Ovary (tissue), 9 donors: Measurements from ENCODE around the gene CBX6. TPM values are rescaled to one million over a fixed set of nuclear protein-coding genes. Genes with fewer than 3 reads are reported as not detected.

Experiments used
- DNase-seq, 5 donors: peaks; one replicate each; pipeline ENCODE4 v3.0.0-alpha.2; 2019 to 2020
- H3K27ac ChIP-seq, 2 donors: fragments of 200-600 bp; one replicate each; pipeline versions ENCODE4 v1.5.1 to v1.8.0; 2019 to 2022
- H3K27me3 ChIP-seq: fragments of 200-600 bp; one replicate; pipeline ENCODE4 v1.8.0; 2022
- H3K36me3 ChIP-seq: fragments of 200-600 bp; sonication (generic); one replicate; pipeline ENCODE4 v1.5.1; 2019
- H3K4me1 ChIP-seq: one replicate; pipeline ENCODE4 v1.8.1; 2013; ENCODE audit warnings: mild to moderate bottlenecking, moderate library complexity; ENCODE audit not compliant: insufficient read depth
- H3K4me3 ChIP-seq: fragments of 200-600 bp; sonication (generic); one replicate; pipeline ENCODE4 v1.5.1; 2017
- H3K9me3 ChIP-seq, 2 donors: fragments of 200-600 bp in 1 of 2; sonication (generic) in 1 of 2; one replicate each; pipeline versions ENCODE4 v1.5.1 to v1.8.1; 2013 to 2019; ENCODE audit warnings: mild to moderate bottlenecking in 1 of 2, moderate library complexity in 1 of 2
- CTCF ChIP-seq, 3 donors: fragments of 450-650 bp in 2 of 3; fragments of 200-600 bp in 1 of 3; IDR thresholded peaks; one replicate each; pipeline versions ENCODE4 v1.5.1 to v1.8.0; 2016 to 2022; ENCODE audit warnings: antibody characterized with exemption in 3 of 3, mild to moderate bottlenecking in 1 of 3
- EP300 ChIP-seq: sonication (generic); formaldehyde crosslinking; IDR thresholded peaks from one replicate; pipeline ENCODE4 v1.6.1; 2017; ENCODE audit warnings: antibody characterized with exemption
- POLR2A ChIP-seq: fragments of 450-650 bp; IDR thresholded peaks from one replicate; pipeline ENCODE4 v1.6.1; 2017; ENCODE audit warnings: antibody characterized with exemption, mild to moderate bottlenecking, moderate library complexity
- WGBS, 3 donors: extraction: QIAGEN DNeasy Blood & Tissue Kit in 1 of 3; methylation state at CpG; one replicate each; pipeline versions ENCODE4 v1.1.5 to v1.1.7; 2013 to 2017; 5-methylcytosine and 5-hydroxymethylcytosine counted together
- intact Hi-C, 4 donors: fragments of 100-400 bp; cut with DNase I; formaldehyde crosslinking; loops; one replicate each; pipeline versions ENCODE4 v1.11.0 to v1.15.1; 2022 to 2023
- polyA plus RNA-seq, 2 donors: library from polyadenylated mRNA; stranded (reverse); fragments of 200-250 nt in 1 of 2; fragments of 350-450 nt in 1 of 2; fragmentation: Illumina TruSeq in 1 of 2; extraction: RNeasy Lipid Tissue Mini Kit (QIAGEN cat#74804) in 1 of 2; gene quantifications; one replicate each; pipeline ENCODE4 v1.2.3, GENCODE V29; 2013 to 2014
- total RNA-seq, 7 donors: library from RNA; depleted of rRNA in 2 of 7; stranded (reverse); fragments of >200 nt in 2 of 7; fragmentation: NEBNext Ultra II Directional in 3 of 7; extraction: Animal tissue kit (Norgen Biotek cat#: 25700) in 3 of 7; gene quantifications; one replicate each; pipeline versions ENCODE4 v1.1.0 to v1.2.4, GENCODE V29; 2016 to 2023
- donor health status: DM: no; HTN: no; CAD: no; lungs with moderate emphysema.
- donor health status: DM: no; HTN: no; CAD: no.
- donor health status: Bipolar disorder and iron deficiency.
- donor health status: DM: yes; HTN: yes; CAD: no.
- donor health status: DM: no; HTN: no; CAD: no.
- donor health status: DM: yes; HTN: yes; CAD: no.

Gene CBX6
- total and polyA plus RNA-seq, 9 donors, result 22.6 to 175 (median 115) TPM

DNA sequence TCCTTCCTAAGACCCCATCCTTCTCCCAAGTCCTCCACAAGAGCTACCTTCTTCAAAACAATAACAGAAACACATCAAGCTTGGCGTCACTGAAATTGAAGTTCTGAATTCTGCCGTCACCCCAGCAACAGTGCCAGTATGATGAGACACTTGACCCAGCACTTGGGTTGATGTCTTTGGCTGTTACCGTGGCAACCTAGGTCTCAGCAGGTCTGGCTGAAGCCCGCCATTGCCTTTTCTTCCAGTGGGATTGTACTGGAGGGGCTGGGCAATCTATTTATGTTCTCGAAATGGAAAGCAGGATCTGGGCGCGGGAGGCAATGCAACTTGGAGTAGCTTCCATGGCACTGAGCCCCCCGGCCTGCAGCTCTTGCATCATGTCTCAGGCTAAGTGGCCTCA is 52.0 kb downstream of the CBX6 start:
- no peak for DNase-seq
- Histone ChIP-seq H3K27ac (no peak overlapping the region), H3K9me3 (no peaks in the 10 kb centered on the region), H3K27me3 (no peaks in the 10 kb centered on the region), H3K36me3 (no peaks in the 10 kb centered on the region), H3K4me3 (no peak overlapping the region), H3K4me1 (no peaks in the 10 kb centered on the region)
- 81 to 85% (median 83%) methylated on average over 8 of the region's 8 CpGs for WGBS, 3 donors
- no peak for TF ChIP-seq EP300
- no peak for TF ChIP-seq POLR2A
- no peak for TF ChIP-seq CTCF (IDR thresholded peaks at IDR 0.05)
- intact Hi-C loops, result no loop called here

- WGBS, 3 donors, result 79 to 86% (median 85%) methylated on average over 10 of the region's 10 CpGs
- no peaks in the 10 kb centered on the region for H3K9me3 ChIP-seq
- H3K4me3 ChIP-seq, result no peak overlapping the region
- no peaks in the 10 kb centered on the region for H3K4me1 ChIP-seq
- DNase-seq, result no peak
- no peaks in the 10 kb centered on the region for H3K36me3 ChIP-seq
- no peaks in the 10 kb centered on the region for H3K27me3 ChIP-seq
- H3K27ac ChIP-seq, result no peak overlapping the region
- intact Hi-C loops, result no loop called here
- TF ChIP-seq EP300 (no peak), CTCF (IDR thresholded peaks at IDR 0.05) (no peak), POLR2A (no peak)
These were observed 52.6 kb downstream of the CBX6 start for GRCh38 chr22:38819387-38819940.

DNA sequence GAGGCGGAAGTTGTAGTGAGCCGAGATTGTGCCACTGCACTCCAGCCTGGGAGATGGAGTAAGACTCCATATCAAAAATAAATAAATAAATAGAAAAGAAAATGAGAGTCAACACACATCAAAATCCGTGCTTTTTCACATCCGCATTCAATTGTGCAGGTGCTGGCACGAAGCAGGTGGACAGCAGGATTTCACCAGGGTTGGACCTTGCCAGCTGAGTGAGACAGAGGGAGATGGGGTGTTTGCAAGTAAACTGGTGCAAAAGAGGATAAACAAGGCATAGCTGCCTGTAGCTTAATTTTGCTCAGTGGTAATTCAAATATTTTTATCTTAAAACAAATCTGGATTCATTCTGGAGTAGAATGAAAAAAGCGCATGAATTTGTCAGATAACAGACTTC is 54.8 kb downstream of the CBX6 start:
- Histone ChIP-seq H3K4me1 (no peaks in the 10 kb centered on the region), H3K36me3 (no peaks in the 10 kb centered on the region), H3K27ac (no peak overlapping the region), H3K27me3 (no peaks in the 10 kb centered on the region), H3K4me3 (no peak overlapping the region), H3K9me3 (no peaks in the 10 kb centered on the region)
- TF ChIP-seq POLR2A (no peak), CTCF (IDR thresholded peaks at IDR 0.05) (no peak), EP300 (no peak)
- intact Hi-C loops, result no loop called here
- 83 to 85% (median 84%) methylated on average over 6 of the region's 6 CpGs for WGBS, 3 donors
- DNase-seq, result no peak

DNA sequence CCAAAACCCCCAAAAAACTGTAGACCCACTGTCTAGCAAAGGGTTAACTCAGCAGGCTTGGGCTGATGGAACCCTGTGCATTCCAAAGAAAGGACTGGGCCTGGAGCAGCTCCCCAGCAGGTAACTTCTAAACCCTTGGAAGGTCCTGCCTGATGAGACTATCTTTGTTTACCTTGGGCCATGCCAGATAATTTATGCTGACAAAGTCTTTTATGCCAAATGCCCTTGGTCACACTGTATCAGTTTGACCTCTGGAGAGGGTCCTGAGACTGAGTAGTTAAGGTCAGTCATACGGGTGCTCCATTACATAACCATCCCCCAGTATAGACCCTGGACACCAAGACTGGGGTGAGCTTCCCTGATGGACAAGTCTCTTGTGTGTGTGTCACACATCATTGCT is 56.2 kb downstream of the CBX6 start:
- intact Hi-C loops, result no loop called here
- H3K36me3 ChIP-seq, result no peaks in the 10 kb centered on the region
- 6 to 47% (median 25%) methylated on average over 1 of the region's 1 CpG for WGBS, 3 donors
- no peaks in the 10 kb centered on the region for H3K4me1 ChIP-seq
- TF ChIP-seq EP300 (no peak), CTCF (IDR thresholded peaks at IDR 0.05) (no peak), POLR2A (no peak)
- no peak for DNase-seq
- no peaks in the 10 kb centered on the region for H3K27me3 ChIP-seq
- peaks cover 0 to 3% of the 10 kb centered on the region in 2 donors for H3K9me3 ChIP-seq
- no peak overlapping the region for H3K4me3 ChIP-seq
- no peak overlapping the region for H3K27ac ChIP-seq

Other genes starting within 250 kb of the CBX6 start
- 1 to 10 TPM in 6 of 7 donors, under 1 TPM in 1; 1.00 to 7.4 (median 2.5) TPM for gene FAM227A, start 215.8 kb downstream of the CBX6 start, total RNA-seq
- gene FAM227A, start 215.8 kb downstream of the CBX6 start, polyA plus RNA-seq, result under 1 TPM; 0.72 to 0.76 TPM
- 10 to 100 TPM; 15.5 to 45.2 (median 35.0) TPM for gene CBY1, start 215.6 kb downstream of the CBX6 start, total RNA-seq
- gene CBY1, start 215.6 kb downstream of the CBX6 start, polyA plus RNA-seq, result 10 to 100 TPM; 54.0 to 84.0 TPM
- 10 to 100 TPM; 30.0 to 68.3 (median 57.7) TPM for gene TOMM22, start 190.3 kb downstream of the CBX6 start, total RNA-seq
- 10 to 100 TPM; 30.6 to 96.3 TPM for gene TOMM22, start 190.3 kb downstream of the CBX6 start, polyA plus RNA-seq
- 100 to 1,000 TPM in 1 of 7 donors, 10 to 100 TPM in 6; 43.1 to 138 (median 48.7) TPM for gene JOSD1, start 171.3 kb downstream of the CBX6 start, total RNA-seq
- gene JOSD1, start 171.3 kb downstream of the CBX6 start, polyA plus RNA-seq, result 10 to 100 TPM; 33.6 to 55.2 TPM
- gene GTPBP1, start 166.3 kb downstream of the CBX6 start, total RNA-seq, result 10 to 100 TPM; 40.5 to 71.3 (median 62.3) TPM
- 10 to 100 TPM; 16.9 to 29.8 TPM for gene GTPBP1, start 166.3 kb downstream of the CBX6 start, polyA plus RNA-seq
- 100 to 1,000 TPM; 152 to 311 (median 205) TPM for gene SUN2, start 116.2 kb downstream of the CBX6 start, total RNA-seq
- gene SUN2, start 116.2 kb downstream of the CBX6 start, polyA plus RNA-seq, result 100 to 1,000 TPM in 1 of 2 donors, 10 to 100 TPM in 1; 21.2 to 156 TPM
- gene DNAL4, start 78.1 kb downstream of the CBX6 start, total RNA-seq, result 10 to 100 TPM; 12.1 to 26.4 (median 16.3) TPM
- gene DNAL4, start 78.1 kb downstream of the CBX6 start, polyA plus RNA-seq, result 10 to 100 TPM; 12.2 to 23.5 TPM
- 10 to 100 TPM in 5 of 7 donors, 1 to 10 TPM in 2; 5.2 to 23.1 (median 15.4) TPM for gene NPTXR, start 28.2 kb downstream of the CBX6 start, total RNA-seq
- 1 to 10 TPM; 5.3 to 6.3 TPM for gene NPTXR, start 28.2 kb downstream of the CBX6 start, polyA plus RNA-seq
- gene APOBEC3A, start 85.4 kb upstream of the CBX6 start, total RNA-seq, result under 1 TPM in 3 of 7 donors, not detected in 4; 0.50 to 0.95 (median 0.64) TPM
- 1 to 10 TPM in 1 of 2 donors, under 1 TPM in 1; 0.10 to 1.2 TPM for gene APOBEC3A, start 85.4 kb upstream of the CBX6 start, polyA plus RNA-seq
- gene APOBEC3B, start 110.1 kb upstream of the CBX6 start, total RNA-seq, result 1 to 10 TPM in 4 of 7 donors, under 1 TPM in 2, not detected in 1; 0.43 to 1.9 (median 1.4) TPM
- gene APOBEC3B, start 110.1 kb upstream of the CBX6 start, polyA plus RNA-seq, result under 1 TPM; 0.70 to 0.98 TPM
- gene APOBEC3C, start 142.0 kb upstream of the CBX6 start, total RNA-seq, result 10 to 100 TPM in 6 of 7 donors, 1 to 10 TPM in 1; 7.0 to 63.4 (median 52.4) TPM
- 10 to 100 TPM; 35.1 to 88.9 TPM for gene APOBEC3C, start 142.0 kb upstream of the CBX6 start, polyA plus RNA-seq
- 1 to 10 TPM; 2.3 to 9.8 (median 6.3) TPM for gene APOBEC3D, start 148.9 kb upstream of the CBX6 start, total RNA-seq
- gene APOBEC3D, start 148.9 kb upstream of the CBX6 start, polyA plus RNA-seq, result 1 to 10 TPM; 4.8 to 5.0 TPM
- 10 to 100 TPM in 5 of 7 donors, 1 to 10 TPM in 2; 7.6 to 51.4 (median 32.3) TPM for gene APOBEC3F, start 168.6 kb upstream of the CBX6 start, total RNA-seq
- gene APOBEC3F, start 168.6 kb upstream of the CBX6 start, polyA plus RNA-seq, result 10 to 100 TPM in 1 of 2 donors, 1 to 10 TPM in 1; 7.4 to 14.2 TPM
- 10 to 100 TPM; 13.2 to 36.5 (median 24.7) TPM for gene APOBEC3G, start 205.1 kb upstream of the CBX6 start, total RNA-seq
- 10 to 100 TPM; 19.6 to 36.3 TPM for gene APOBEC3G, start 205.1 kb upstream of the CBX6 start, polyA plus RNA-seq
- under 1 TPM in 2 of 7 donors, not detected in 5; 0.23 to 0.31 TPM for gene APOBEC3H, start 225.0 kb upstream of the CBX6 start, total RNA-seq
- under 1 TPM in 1 of 2 donors, not detected in 1; 0.97 TPM for gene APOBEC3H, start 225.0 kb upstream of the CBX6 start, polyA plus RNA-seq